NCI-H345 treated with DMSO at 0.1 percent for 48 hours (cell line): ENCODE measurements around the gene OR2T29.
"Not testable (repeated sequence)": the region's sequence is repeated elsewhere in the genome, so short reads cannot be mapped to it uniquely, and the experiment has no call there.

ENCODE experiments used
- DNase-seq: peaks from one replicate; lab custom pipeline; 2025; ENCODE audit not compliant: unreplicated experiment; lab: John Stamatoyannopoulos, UW

The OR2T29 gene

GRCh38 chr1:248521856-248522255, 40.7 kb downstream of the OR2T29 start:
- DNase-seq = no peak

- DNase-seq = not testable (repeated sequence)
These were observed 52.4 kb downstream of the OR2T29 start for GRCh38 chr1:248510217-248510616.

- DNase-seq = not testable (repeated sequence)
These were observed 54.8 kb downstream of the OR2T29 start, which contains the start of gene OR2G6 for GRCh38 chr1:248507773-248508172. Gene OR2G6 (plus strand): TSS chr1:248508073. CDS start chr1:248521647, 13,574 bp downstream.
